NCI-H2081 (cell line): ENCODE results near the gene NPDC1.
"Not testable (repeated sequence)": the region's sequence is repeated elsewhere in the genome, so short reads cannot be mapped to it uniquely, and the experiment has no call there.

Source experiments
- DNase-seq, 2 experiments: peaks; one replicate each; lab custom pipeline; 2025; lab: John Stamatoyannopoulos, UW

NPDC1 gene

DNA sequence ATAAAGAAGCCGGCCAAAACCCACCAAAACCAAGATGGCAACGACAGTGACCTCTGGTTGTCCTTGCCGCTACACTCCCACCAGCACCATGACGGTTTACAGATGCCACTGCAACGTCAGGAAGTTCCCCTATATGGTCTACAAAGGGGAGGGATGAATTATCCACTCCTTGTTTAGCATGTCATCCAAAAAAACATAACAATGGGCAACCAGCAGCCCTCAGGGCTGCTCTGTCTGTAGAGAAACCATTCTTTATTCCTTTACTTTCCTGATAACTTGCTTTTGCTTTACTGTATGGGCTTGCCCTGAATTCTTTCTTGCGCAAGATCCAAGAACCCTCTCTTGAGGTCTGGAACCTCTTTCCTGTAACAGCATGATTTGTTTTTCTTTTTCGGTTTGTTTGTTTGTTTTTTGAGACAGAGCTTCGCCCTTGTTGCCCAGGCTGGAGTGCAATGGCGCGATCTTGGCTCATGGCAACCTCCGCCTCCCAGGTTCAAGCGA is 29.3 kb upstream of the NPDC1 start:
- no peak for DNase-seq

DNA sequence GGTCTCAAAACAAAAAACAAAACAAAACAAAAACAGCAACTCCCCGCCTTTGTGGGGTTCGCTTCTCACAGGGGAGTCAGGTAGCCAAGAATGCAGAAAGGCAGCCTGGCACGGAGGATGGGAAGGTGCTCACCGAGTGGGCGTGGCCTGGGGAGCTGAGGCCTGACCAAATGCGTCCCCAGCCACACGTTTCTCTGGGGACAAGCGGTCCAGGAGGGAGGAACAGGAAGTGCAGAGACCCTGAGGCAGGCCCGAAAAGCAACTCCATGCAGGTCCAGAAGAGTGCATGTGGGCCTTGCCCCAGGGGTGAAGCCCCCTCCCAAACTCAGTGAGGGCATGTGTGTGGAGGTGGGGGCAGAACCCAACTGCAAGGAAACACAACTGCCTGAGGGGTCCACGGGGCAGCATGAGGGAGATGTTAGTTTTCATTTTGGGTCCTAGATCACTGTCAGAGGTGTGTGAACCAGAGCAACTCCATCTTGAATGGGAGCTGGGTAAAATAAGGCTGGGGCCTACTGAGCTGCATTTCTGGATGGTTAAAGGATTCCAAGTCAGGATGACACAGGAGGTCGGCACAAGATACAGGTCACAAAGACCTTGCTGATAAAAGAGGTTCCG is 28.8 kb upstream of the NPDC1 start:
- DNase-seq, result no peak

DNA sequence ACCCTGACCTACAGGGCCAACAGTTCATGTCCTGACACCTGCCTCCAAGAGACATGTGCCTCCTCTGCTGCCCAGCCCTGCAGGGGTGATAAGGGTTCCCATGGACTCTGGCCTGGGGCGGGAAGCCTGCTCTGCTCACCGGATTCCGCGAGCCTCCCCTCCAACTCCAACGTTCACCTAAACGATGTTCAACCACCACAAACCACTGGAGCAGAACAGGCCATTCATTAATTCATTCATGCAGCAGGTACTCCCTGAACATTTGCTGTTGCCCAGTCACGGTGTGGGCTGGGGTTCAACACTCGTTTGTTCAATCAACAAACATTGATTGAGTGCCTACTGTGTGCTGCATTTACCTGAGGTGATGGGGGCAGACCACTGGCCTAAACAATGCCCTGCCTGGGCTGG is 28.0 kb upstream of the NPDC1 start:
- no peak for DNase-seq

DNA sequence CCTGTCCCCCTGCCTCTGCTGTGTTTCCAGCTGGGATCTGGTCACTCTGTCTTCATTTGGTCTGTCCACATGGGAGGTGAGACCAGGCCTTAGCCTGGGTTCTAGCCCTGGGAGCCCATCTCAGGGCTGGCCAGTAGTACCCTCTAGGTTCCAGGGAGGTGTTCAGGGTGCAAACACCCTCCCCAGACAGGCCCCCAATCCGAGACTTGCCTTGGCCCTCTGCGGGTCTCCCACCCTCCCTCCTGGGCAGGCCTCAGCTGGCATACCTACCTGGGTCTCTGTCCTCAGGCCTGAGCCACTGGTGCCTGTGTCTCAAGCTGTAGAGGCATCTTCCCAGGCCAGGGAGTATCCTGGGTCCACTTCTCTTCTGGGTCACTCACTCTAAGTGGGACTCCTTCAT is 25.3 kb upstream of the NPDC1 start:
- no peak for DNase-seq

DNA sequence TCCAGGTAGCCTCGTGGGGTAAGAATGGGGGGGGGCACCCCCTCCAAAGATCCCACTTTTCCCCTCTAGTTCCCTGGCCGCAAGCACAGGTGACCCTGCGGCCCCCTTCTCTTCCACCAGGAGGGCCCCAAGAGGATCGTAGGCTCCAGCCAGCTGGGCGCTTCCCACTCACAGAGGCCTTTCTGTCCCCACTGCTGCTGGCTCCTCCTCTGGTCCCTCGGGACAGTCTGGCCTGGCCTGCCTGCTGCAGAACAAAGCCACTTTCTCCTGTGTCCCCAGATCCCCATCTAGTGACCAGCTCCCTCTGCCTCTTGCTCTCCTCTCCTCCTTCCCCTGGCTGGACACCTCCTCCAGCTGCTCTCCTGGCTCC is 24.9 kb upstream of the NPDC1 start:
- DNase-seq, result no peak

DNA sequence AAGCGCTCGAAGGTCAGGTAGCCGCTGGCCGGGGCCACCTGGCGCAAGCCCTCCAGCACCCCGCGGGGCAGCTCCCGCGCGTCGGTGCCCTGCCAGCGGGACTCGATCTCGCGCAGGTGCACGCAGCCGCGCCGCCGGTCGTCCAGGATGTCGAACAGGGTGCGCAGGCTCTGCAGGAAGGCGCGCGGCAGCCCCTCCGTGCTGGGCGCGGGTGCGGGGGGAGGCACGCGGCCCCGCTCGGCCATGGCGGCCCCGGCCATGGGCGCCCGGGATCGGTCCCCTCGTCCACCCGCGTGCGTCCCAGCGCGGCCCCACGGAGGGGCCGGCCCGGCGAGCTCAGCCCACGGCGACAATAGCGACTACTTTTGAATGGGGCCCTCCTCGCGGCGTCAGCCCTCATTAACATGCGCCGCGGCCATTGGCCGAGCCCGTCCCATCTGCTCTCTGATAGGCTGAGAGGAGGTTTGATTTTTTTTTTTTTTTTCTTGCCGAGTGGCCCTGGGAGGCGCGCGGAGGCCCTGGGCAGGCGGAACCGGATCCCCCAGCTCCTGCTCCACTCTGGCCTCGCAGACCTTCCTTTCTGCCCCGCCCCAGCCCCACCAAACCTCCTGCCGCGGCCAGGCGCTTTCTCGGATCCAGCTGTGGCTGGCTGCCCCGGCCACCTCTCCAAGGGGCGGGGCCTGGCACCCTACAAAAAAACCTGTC is 24.4 kb upstream of the NPDC1 start, which contains the start of gene SAPCD2:
Gene SAPCD2 (minus strand): TSS at position 357 of the 705 bp plus-strand sequence. CDS start 97 bp downstream, at position 260.
- peak; percentile 95 for DNase-seq

DNA sequence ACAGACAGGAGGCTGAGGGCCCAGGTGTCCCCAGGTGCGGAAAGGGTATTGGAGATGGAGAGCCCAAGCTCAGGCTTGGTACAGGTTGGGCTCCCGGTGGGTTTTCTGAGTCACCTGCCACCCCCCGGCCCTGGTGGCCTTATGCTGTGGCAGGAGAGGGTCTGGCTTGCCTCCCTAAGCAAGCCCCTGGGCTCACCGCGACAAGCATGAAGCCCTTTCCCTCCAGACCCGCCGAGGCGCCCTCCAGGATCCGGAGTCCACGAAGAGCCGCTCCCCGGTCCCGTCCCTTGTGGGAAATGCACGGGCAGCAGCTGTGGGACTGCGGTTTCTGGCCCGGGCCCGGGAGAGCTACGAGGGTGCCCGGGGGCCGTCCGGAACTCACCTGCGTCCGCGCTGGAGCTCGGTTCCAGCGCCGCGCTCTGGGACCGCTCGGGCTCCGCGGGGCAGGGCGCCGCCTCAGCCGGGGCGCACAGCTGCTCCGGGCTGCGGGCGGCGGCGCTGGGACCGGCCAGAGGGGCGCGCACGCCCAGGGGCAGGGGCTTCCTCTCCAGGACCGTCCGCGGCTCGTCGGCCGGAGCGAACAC is 23.6 kb upstream of the NPDC1 start:
- DNase-seq, result peak in 1 of 2 experiments; percentile 8

DNA sequence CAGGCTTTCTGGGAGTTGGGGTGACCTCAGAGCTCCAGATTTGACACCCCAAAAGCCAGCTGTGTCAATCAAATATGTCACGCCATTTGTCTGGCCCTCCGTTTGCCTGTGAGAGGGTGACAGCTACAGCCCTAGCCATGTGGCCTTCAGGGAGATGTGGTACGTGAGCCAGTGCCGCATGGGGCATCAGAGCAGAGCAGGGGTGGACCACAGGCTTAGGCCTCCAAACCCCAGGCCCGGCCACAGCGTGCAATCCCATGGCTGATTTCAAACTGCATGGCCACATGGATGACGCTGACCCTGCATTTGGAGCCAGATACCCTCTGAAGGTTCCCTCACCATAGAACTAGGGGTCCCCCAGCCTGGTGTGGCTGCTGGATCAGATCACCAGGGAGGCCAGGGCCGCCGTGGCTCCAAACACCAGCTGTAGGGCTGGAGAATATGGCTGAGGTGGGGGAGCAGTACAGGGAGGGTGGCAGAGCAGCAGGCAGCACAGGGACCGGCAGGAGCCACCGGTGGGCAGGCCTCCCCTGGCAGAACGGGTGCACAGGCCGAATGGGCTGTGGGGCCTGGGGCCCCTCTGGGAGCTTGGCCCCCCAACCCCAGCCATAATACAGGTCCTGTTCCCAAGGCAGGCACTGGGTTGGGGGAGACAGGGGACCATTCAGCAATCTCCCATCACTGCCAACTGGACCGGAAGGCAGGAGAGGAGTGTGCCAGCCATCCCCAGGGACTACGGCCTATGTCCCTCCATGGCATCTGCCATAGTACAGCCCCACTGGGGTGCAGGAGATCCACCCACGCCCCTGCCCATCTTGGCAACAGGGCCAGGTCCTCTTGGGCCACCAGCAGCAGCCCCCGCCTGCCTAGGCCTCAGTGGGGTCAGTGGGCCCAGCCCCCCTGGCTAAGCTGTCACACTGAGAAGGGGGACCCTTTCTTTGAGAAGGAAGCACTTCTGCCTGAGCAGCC is 22.8 kb upstream of the NPDC1 start:
- DNase-seq, result peak in 1 of 2 experiments; percentile 3

DNA sequence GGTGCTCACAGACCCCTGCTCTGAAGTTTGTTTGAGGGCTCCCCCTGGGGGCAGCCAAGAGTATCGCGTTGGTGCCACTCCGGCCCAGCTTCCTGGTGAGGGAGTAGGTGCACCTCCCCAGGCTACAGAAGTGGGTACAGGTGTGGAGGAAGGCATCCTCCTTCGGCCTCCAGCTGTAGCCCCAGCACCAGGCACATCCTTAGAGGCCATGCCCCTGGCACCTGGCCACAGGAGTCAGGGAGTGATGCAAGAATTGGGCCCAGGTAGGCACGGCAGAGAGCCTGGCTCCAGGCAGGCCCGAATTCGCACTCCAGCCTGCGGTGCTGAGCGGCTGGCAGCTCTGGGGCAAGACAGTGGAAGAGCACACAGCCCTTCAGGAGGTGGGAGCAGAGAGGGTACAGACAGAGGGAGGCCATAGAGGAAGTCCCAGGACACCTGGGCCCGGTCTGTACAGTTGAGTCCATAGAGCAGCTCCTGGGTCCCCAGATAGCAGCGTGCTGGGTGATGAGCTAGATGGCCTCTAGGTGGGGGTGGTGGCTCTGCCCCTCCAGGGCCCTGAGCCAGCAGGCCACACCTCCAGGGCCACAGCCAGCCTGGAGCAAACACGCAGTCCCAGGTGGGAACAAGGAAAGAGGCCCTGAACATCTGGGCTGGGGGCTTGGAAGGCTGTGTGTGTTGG is 22.0 kb upstream of the NPDC1 start:
- peak; percentile 82 to 83 for DNase-seq

DNA sequence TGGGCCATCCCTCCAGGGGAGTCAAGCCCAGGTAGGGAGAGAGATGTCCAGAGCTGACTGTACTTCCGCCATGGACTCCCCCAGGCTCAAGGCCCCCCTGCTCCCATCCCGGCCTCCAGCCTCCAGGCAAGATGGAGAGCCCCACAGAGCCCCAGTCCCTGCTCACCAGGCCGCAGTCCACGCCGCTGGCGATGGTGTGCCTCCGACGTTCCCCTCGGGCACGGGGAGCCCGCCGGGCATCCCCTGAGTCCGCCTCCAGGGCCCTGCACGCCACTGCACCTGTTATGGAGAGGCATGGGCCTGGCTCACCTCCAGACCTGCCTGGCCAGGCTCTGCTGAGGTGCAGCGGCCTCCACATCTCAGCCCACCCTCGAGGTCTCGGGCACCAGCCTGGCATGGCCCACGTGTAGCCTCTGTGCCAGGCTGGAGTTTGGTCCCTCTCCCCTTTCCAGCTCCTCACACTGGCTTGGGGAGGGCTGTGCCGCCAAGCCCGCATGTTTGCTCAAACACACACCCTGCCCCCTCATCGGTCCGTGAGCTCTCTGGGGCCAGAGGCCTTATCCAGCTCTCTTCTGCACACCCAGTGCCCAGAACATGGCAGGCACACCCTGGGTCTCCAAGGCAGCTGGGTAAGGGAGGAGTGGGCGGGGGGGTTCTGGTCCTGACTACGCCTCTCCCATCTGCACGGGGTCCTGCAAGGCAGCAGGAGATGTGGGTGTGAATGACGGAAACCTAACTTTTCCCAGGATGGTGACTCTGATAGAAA is 20.3 kb upstream of the NPDC1 start:
- DNase-seq, result no peak

DNA sequence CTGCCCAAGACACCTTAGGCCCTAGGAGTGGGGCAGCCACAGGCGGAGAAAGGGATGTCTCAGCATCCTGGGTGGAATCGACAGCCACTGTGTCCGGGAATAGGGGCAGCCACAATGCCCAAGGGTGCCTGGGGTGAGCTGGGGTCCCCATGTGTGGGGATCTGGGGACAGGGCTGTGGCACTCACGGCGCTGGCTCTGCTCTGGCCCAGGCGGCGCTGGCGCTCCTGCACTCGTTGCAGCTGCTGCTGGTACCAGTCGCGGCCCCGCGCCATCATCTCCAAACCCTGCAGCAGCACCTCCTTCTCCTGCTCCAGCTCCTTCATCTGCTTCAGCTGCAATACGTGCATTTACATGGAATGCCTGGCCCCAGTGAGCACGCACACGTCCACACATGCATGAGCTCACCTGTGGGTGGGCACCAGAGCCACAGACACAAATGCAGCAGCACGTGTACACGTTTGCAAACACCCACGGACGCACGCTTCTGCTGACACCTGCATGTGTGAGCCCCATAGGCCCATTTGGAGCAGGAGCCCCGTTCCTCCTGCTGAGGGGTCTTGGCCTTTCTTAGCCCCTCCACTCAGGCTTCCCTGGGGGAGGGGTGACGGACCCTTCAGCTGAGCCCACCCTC is 19.5 kb upstream of the NPDC1 start:
- no peak for DNase-seq

DNA sequence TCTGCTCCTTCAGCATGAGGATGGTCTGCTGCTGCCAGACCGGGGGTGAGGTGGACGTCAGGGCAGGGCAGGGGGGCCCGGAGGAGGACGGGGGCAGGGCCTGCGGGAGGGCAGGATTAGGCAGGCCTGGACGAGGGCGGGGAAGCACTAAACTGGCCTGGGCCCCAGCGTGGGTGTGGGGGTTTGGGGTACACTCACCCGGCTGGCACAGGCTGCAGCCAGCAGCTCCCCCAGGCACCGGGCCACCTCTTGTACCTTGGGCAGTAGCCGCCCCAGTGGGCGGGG is 18.8 kb upstream of the NPDC1 start:
- DNase-seq, result no peak

DNA sequence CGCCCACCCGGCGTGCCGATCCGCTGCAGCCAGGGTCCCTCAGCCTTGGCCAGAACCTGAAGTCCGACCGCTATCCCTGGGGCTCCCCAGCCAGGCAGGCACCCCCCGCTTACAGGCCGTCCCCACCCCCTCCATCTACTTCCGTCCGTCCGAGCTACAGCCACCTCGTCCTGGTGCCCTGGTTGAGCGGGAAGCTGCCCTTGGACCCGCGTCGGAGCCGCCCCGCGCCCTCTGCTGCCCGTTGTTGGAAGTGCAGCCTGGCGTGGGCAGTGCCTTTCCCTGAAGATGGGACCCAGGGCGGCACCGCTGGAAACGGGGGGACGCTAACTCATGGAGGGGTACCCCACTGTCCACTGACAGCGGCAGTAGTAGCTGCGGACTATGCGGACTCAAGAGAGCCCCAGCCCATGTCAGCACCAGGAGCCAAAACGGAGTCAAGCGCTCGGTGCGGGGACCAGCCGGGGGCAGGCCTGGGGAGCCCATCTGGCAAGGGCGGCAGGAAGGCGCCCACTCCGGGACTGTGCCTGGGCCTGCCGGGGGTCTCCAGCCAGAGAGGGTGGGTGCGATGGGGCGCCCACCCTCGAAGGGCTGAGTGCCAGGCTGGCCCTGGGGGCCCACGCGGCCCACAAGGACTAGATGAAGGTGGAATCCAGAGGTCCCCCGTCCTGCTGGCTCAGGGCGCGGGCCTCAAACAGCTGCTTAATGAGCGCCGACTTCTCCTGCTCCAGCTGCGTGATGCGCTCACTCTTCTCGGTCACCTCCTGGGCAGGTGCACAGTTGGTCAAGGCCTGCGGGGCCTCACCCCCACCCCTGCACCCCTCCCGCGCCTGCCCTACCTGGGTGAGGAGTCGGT is 18.3 kb upstream of the NPDC1 start:
- peak in 1 of 2 experiments; percentile 44 for DNase-seq

DNA sequence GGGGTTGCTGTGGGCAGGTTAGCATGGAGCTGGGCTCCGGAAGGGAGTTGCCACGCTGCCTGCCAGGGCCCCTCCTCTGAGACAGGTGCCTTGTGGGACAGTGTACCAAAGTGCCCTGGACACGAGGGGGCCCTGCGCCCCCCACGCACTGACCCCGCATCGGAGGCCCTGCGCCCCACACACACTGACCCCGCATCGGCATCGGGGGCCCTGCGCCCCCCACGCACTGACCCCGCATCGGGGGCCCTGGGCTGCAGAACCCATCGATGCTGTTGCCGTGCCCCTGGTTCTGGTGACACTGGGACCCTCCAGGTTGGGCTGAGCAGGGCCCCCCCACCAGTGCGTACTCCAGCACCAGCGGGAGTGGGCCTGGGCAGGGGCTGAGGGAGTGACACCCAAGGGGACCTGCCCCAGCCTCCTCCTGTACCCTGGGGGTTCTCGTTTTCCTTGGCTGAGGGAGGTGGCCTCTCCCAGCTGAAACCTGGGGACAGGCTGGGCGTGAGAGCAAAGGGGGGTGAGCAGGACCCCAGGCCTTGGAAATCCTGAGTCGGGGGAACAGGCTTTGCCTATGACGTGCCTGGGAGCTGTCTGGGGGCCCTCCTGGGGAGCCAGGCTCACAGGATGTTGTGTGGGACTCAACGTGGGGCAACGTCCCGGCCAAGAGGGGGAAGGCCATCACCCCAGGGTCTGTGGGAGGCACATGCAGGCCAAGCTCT is 17.5 kb upstream of the NPDC1 start:
- no peak for DNase-seq

DNA sequence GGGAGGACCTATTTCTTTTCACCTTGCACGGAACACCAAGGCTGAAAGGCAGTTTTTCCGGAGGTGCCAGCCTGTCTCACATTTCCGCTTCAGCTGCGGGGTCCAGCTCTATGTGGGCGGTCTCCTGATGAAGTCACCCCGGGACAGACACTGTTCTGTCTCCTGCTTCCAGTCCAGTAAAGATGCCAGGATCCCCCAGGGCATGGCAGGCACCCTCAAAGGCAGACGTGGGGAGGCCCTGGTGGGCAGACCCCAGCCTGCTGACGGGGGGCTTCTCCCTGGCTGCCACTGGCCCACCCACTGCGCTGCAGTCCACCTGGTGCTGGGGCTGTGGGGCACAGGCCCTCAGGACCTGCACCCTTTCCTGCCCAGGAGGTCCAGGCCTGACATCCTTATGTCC is 16.8 kb upstream of the NPDC1 start:
- DNase-seq, result not testable (repeated sequence)

DNA sequence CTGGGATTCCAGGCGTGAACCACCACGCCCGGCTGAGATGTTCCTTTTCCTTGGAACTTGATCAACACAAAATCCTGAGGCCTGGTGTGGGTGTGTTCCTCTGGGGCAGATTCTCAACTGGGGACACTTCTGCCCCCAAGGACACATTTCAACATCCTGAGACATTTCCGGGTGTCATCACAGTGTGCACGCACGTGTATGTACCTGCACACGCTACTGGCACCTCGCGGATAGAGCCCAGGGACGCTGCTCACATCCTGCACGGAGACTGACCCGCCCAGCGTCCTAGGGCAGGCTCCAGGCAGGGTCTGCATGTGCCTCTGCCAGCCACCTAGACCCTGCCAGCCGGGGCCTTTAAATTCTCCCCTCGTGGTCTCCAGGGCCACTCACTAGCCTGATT is 16.4 kb upstream of the NPDC1 start:
- DNase-seq, result no peak

DNA sequence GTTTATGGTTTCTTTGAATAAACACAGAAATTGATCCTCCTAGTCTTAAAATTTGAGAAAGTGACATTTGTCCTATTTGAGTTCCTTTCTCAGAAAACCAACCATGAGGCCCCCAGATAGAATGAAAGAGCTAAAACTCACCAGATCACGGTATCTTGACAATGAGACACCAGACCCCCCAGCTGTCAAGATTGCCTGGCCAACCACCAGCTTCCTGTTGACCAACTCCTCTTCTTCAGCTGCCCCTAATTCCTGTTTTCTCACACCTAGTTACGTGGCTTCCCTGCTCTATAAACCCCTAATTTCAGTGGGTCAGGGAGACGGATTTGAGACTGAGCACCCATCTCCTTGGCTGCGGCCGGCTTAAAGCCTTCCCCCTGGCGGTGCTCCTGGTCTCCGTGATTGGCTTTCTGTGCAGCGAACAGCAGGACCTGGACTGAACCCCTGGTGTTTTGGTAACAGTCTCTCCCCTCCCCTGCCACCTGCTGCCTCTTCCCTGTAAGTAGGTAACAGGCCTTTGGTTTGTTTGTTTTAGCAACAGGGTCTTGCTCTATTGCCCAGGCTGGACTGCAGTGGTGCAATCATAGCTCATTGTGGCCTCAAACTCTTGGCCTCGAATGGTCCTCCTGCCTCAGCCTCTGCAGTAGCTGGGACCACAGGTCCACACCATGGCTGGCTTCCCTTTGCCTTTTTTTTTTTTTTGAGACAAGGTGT is 12.7 kb upstream of the NPDC1 start:
- peak; percentile 38 to 67 for DNase-seq

DNA sequence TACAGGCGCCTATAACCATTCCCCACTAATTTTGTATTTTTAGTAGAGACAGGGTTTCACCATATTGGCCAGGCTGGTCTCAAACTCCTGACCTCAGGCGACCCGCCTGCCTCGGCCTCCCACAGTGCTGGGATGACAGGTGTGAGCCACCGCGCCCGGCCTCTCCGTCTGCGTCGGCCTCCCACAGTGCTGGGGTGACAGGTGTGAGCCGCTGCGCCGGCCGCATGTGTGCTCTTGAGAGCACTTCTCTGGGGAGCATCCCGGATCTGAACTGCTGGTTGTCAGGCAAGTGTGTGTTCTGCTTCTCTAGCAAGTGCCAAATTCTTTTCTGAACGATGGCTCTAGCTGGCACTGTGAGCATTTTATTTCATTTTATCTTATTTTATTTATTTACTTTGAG is 11.6 kb upstream of the NPDC1 start:
- peak; percentile 49 to 75 for DNase-seq
